HCT116 (cell line): ENCODE data around the gene C9orf43. TPM values are rescaled to one million over a fixed set of nuclear protein-coding genes. Genes with fewer than 3 reads are reported as not detected.
A peak's percentile ranks its signal among the peaks of the same experiment; 100 is the strongest.

Experiments used
- ATAC-seq: fragments of 200-7000 bp; cut with Tn5 transposase; 2 replicates; pipeline ENCODE4 v1.9.1; 2020; ENCODE audit warnings: mild to moderate bottlenecking, moderate library complexity
- BruUV-seq: library from RNA; stranded (reverse); fragments of 400-500 nt; replicated peaks from 2 replicates; lab custom pipeline; 2021; lab: Mats Ljungman, UMichigan
- CTCF ChIA-PET: fragments of 300-600 bp; sonication (Branson Sonifier 250); formaldehyde crosslinking; loops from one replicate; lab custom pipeline; 2021; ENCODE audit warnings: antibody characterized with exemption; lab: Charles Lee
- POLR2A ChIA-PET: fragments of 300-600, 350-600 bp; sonication (Branson Sonifier 250); formaldehyde crosslinking; loops from one replicate; lab custom pipeline; 2021; ENCODE audit warnings: antibody characterized with exemption; lab: Charles Lee
- RAD21 ChIA-PET, 2 experiments: fragments of 300-600 bp; sonication (Branson Sonifier 250); formaldehyde crosslinking; loops; one replicate each; lab custom pipeline; 2023; ENCODE audit warnings: low total read pairs in 2 of 2; ENCODE audit not compliant: uncharacterized antibody in 2 of 2, unreplicated experiment in 2 of 2, low non-redundant PET in 1 of 2; lab: Charles Lee
- DNase-seq: peaks from one replicate; pipeline ENCODE4 v3.0.0-alpha.2; 2010; ENCODE audit warnings: low read depth, low spot score
- H2AFZ ChIP-seq: fragments of 200-600 bp; shearing (Covaris generic), sonication (generic); 2 replicates; pipeline ENCODE4 v1.6.1; 2017; ENCODE audit warnings: low read depth, mixed run types, mixed read lengths, antibody characterized with exemption, low read length; ENCODE audit not compliant: poor library complexity, severe bottlenecking
- H3K27ac ChIP-seq: 2 replicates; pipeline ENCODE4 v1.5.1; 2012; ENCODE audit warnings: low read depth, low read length
- H3K27me3 ChIP-seq: fragments of 200-600 bp; sonication (generic); 2 replicates; pipeline ENCODE4 v1.6.1; 2016; ENCODE audit warnings: mixed run types, low read length, mixed read lengths; ENCODE audit not compliant: insufficient read depth
- H3K36me3 ChIP-seq, 2 experiments: fragments of 200-500 bp in 1 of 2; fragments of 200-600 bp in 1 of 2; sonication (Bioruptor generic) in 1 of 2; sonication (generic) in 1 of 2; 2 replicates each; pipeline versions ENCODE4 v1.5.1 to v1.6.1; 2014 to 2016; ENCODE audit warnings: low read length in 2 of 2, inconsistent platforms in 1 of 2, mixed read lengths in 1 of 2, mixed run types in 1 of 2; ENCODE audit not compliant: insufficient read depth in 2 of 2, control insufficient read depth in 1 of 2
- H3K4me1 ChIP-seq, 2 experiments: fragments of 200-600 bp in 1 of 2; sonication (generic) in 1 of 2; 2 replicates each; pipeline versions ENCODE4 v1.5.1 to v1.6.1; 2012 to 2017; ENCODE audit warnings: low read length in 2 of 2, inconsistent platforms in 1 of 2, mild to moderate bottlenecking in 1 of 2, mixed read lengths in 1 of 2, mixed run types in 1 of 2, moderate library complexity in 1 of 2; ENCODE audit not compliant: insufficient read depth in 2 of 2, control insufficient read depth in 1 of 2
- H3K4me2 ChIP-seq: fragments of 200-600 bp; sonication (generic); 2 replicates; pipeline ENCODE4 v1.6.1; 2017; ENCODE audit warnings: mixed run types, low read length, mixed read lengths
- H3K4me3 ChIP-seq, 2 experiments: fragments of 200-600 bp in 1 of 2; sonication (generic) in 1 of 2; replicated peaks in 1 of 2; 2 replicates each; pipeline ENCODE4 v1.5.1; 2011 to 2016; ENCODE audit warnings: low read length in 2 of 2, control low read depth in 1 of 2, low read depth in 1 of 2, mild to moderate bottlenecking in 1 of 2, mixed read lengths in 1 of 2, mixed run types in 1 of 2
- H3K79me2 ChIP-seq: fragments of 200-600 bp; sonication (generic); 2 replicates; pipeline ENCODE4 v1.6.1; 2017; ENCODE audit warnings: mild to moderate bottlenecking, mixed run types, low read length, moderate library complexity, mixed read lengths; ENCODE audit not compliant: insufficient read depth
- H3K9ac ChIP-seq: fragments of 200-600 bp; sonication (generic); 2 replicates; pipeline ENCODE4 v1.6.1; 2016; ENCODE audit warnings: low read length, mixed read lengths
- H3K9me2 ChIP-seq: fragments of 200-600 bp; sonication (generic), shearing (Covaris generic); 2 replicates; pipeline ENCODE4 v1.6.1; 2017; ENCODE audit warnings: mixed run types, mild to moderate bottlenecking, moderate library complexity; ENCODE audit not compliant: insufficient read depth
- H3K9me3 ChIP-seq, 2 experiments: fragments of 200-500 bp in 1 of 2; fragments of 200-600 bp in 1 of 2; sonication (Bioruptor generic) in 1 of 2; sonication (generic) in 1 of 2; 2 replicates each; pipeline ENCODE4 v1.6.1; 2014 to 2017; ENCODE audit warnings: low read length in 2 of 2, mixed read lengths in 2 of 2, inconsistent platforms in 1 of 2, low read depth in 1 of 2, mild to moderate bottlenecking in 1 of 2, mixed run types in 1 of 2, moderate library complexity in 1 of 2; ENCODE audit not compliant: control insufficient read depth in 1 of 2, insufficient read depth in 1 of 2
- H4K20me1 ChIP-seq: fragments of 200-600 bp; sonication (generic), shearing (Covaris generic); 2 replicates; pipeline ENCODE4 v1.6.1; 2017; ENCODE audit warnings: mixed run types, mild to moderate bottlenecking, moderate library complexity; ENCODE audit not compliant: insufficient read depth
- CEBPB ChIP-seq: IDR thresholded peaks from 2 replicates; pipeline ENCODE4 v1.6.1; 2012; ENCODE audit warnings: low read depth
- ELF1 ChIP-seq: IDR thresholded peaks from 2 replicates; pipeline ENCODE4 v1.6.1; 2012; ENCODE audit warnings: low read depth, borderline replicate concordance
- RAD21 ChIP-seq: IDR thresholded peaks from 2 replicates; pipeline ENCODE4 v1.6.1; 2012; ENCODE audit warnings: low read depth, mild to moderate bottlenecking
- TCF7L2 ChIP-seq: IDR thresholded peaks from 2 replicates; pipeline ENCODE4 v1.7.0; 2011; ENCODE audit warnings: borderline replicate concordance, inconsistent platforms; ENCODE audit not compliant: insufficient read depth, insufficient read length; ENCODE audit errors: extremely low read depth
- YY1 ChIP-seq: IDR thresholded peaks from 2 replicates; pipeline ENCODE4 v1.6.1; 2011; ENCODE audit warnings: low read length, low read depth, moderate library complexity, mild to moderate bottlenecking; ENCODE audit not compliant: insufficient replicate concordance; ENCODE audit errors: extremely low read depth
- ZFX ChIP-seq: fragments of 450-650 bp; IDR thresholded peaks from 2 replicates; pipeline ENCODE4 v1.6.1; 2017
- ZNF274 ChIP-seq: fragments of 200-500 bp; sonication (Bioruptor generic); IDR thresholded peaks from 2 replicates; pipeline ENCODE4 v1.6.1; 2014; ENCODE audit warnings: mild to moderate bottlenecking, low read depth, low read length, inconsistent platforms
- intact Hi-C: fragments of 100-400 bp; cut with micrococcal nuclease; formaldehyde crosslinking; loops from 2 replicates; pipeline ENCODE4 v1.10.0; 2022
- total RNA-seq: library from RNA; stranded (reverse); gene quantifications from one replicate; pipeline ENCODE4 v1.2.1, GENCODE V29; 2021; ENCODE audit not compliant: unreplicated experiment
- TF ChIP-seq, protein P1 (sequence below): IDR thresholded peaks from 2 replicates; pipeline ENCODE4 v1.6.1; 2012; ENCODE audit warnings: low read depth
- TF ChIP-seq, protein P2 (sequence below), 3 experiments: fragments of 200-600 bp in 1 of 3; sonication (generic) in 1 of 3; IDR thresholded peaks in 2 of 3; conservative IDR thresholded peaks in 1 of 3; 2 replicates each; pipeline ENCODE4 v1.5.1; 2012 to 2017; ENCODE audit warnings: low read depth in 2 of 3, low read length in 2 of 3, antibody characterized with exemption in 1 of 3, borderline replicate concordance in 1 of 3, control low read depth in 1 of 3, mild to moderate bottlenecking in 1 of 3, mixed read lengths in 1 of 3, mixed run types in 1 of 3, moderate library complexity in 1 of 3; ENCODE audit not compliant: insufficient read depth in 1 of 3
- TF ChIP-seq, protein P3 (sequence below): IDR thresholded peaks from 2 replicates; pipeline ENCODE4 v1.6.1; 2011; ENCODE audit warnings: mild to moderate bottlenecking, low read length, moderate library complexity; ENCODE audit not compliant: insufficient replicate concordance; ENCODE audit errors: extremely low read depth
- TF ChIP-seq, protein P4 (sequence below): IDR thresholded peaks from 2 replicates; pipeline ENCODE4 v1.6.1; 2012

C9orf43 gene
- total RNA-seq, 1 experiment from 2014 or later, result 0.71 TPM

DNA sequence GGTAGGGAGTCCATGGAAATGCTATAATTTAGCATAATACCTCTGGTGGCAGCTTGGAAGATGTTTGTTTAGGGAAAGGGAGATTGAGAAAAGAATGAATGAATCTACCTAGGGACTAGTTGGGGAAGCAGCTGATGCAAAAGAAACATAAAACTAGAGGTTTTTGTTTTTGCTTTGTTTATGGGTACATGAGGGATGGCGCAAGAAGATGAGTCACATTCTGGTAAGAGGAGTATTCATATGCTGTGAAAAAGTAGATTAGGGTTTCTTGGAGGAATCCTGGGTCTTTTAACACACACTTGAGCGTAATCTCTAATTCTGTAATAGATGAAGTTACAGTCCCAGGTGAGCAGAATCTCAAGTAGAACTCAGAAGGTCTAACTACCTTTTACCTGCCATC, 17.1 kb downstream of the C9orf43 start:
- Histone ChIP-seq H3K27me3 (no peaks in the 10 kb centered on the region; the same call in 1 of the 2 replicates), H3K27ac (no peak overlapping the region), H4K20me1 (no peaks in the 10 kb centered on the region), H3K4me2 (no peak overlapping the region), H3K4me3 (no peak overlapping the region), H3K9me2 (no peaks in the 10 kb centered on the region), H3K9ac (no peak overlapping the region), H3K9me3 (no peaks in the 10 kb centered on the region), H3K4me1 (no peaks in the 10 kb centered on the region), H3K36me3 (no peaks in the 10 kb centered on the region), H3K79me2 (no peaks in the 10 kb centered on the region), H2AFZ (no peak overlapping the region)
- ChIA-PET RAD21 (no interaction called here), CTCF (no interaction called here), POLR2A (no interaction called here)
- intact Hi-C loops, result no loop called here
- no peak for DNase-seq
- no peak for TF ChIP-seq ELF1
- peak; percentile 33; the same call in 1 of the 2 replicates for TF ChIP-seq CEBPB
- no TSS peak for BruUV-seq
- no peak for ATAC-seq

DNA sequence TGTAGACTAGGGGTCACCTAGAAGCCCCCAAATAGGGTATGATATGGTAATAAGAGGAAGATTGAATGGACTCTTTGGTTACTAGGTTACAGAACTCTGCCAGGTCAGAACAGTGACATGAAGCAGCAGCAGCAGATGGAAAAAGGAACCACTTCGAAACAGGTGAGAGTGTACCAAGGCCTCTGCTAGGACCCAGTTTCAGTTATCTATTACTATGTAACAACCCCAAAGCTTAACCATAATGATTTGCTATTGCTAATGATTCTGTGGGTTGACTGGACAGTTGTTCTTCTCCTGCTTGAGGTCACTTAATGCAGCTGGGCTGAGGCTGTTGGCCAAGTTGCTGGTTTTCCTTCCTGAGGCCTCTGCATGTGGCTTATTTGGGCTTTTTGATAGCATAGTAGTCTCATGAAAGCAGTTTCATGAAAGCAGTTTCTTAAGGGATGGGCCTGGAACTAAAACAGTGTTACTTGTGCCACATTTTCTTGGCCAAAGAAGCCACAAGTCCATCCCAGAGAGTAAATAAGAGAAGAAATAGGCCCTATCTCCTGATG, 17.6 kb downstream of the C9orf43 start:
- H3K4me1 ChIP-seq, result no peaks in the 10 kb centered on the region
- H3K27me3 ChIP-seq, result no peaks in the 10 kb centered on the region; the same call in 1 of the 2 replicates
- no TSS peak for BruUV-seq
- CTCF ChIA-PET, result no interaction called here
- H4K20me1 ChIP-seq, result no peaks in the 10 kb centered on the region
- no peak overlapping the region for H3K4me3 ChIP-seq
- no peaks in the 10 kb centered on the region for H3K9me3 ChIP-seq
- no peaks in the 10 kb centered on the region for H3K79me2 ChIP-seq
- H3K27ac ChIP-seq, result no peak overlapping the region
- no peak overlapping the region for H3K9ac ChIP-seq
- ATAC-seq, result no peak
- no peaks in the 10 kb centered on the region for H3K36me3 ChIP-seq
- POLR2A ChIA-PET, result no interaction called here
- H2AFZ ChIP-seq, result no peak overlapping the region
- no peaks in the 10 kb centered on the region for H3K9me2 ChIP-seq
- no peak overlapping the region for H3K4me2 ChIP-seq
- RAD21 ChIA-PET, result no interaction called here
- DNase-seq, result no peak
- intact Hi-C loops, result no loop called here
- TF ChIP-seq CEBPB, result no peak
- no peak for TF ChIP-seq ZNF274
- no peak for TF ChIP-seq RAD21
- no peak for TF ChIP-seq TCF7L2
- no peak for TF ChIP-seq YY1
- TF ChIP-seq, protein P1, sequence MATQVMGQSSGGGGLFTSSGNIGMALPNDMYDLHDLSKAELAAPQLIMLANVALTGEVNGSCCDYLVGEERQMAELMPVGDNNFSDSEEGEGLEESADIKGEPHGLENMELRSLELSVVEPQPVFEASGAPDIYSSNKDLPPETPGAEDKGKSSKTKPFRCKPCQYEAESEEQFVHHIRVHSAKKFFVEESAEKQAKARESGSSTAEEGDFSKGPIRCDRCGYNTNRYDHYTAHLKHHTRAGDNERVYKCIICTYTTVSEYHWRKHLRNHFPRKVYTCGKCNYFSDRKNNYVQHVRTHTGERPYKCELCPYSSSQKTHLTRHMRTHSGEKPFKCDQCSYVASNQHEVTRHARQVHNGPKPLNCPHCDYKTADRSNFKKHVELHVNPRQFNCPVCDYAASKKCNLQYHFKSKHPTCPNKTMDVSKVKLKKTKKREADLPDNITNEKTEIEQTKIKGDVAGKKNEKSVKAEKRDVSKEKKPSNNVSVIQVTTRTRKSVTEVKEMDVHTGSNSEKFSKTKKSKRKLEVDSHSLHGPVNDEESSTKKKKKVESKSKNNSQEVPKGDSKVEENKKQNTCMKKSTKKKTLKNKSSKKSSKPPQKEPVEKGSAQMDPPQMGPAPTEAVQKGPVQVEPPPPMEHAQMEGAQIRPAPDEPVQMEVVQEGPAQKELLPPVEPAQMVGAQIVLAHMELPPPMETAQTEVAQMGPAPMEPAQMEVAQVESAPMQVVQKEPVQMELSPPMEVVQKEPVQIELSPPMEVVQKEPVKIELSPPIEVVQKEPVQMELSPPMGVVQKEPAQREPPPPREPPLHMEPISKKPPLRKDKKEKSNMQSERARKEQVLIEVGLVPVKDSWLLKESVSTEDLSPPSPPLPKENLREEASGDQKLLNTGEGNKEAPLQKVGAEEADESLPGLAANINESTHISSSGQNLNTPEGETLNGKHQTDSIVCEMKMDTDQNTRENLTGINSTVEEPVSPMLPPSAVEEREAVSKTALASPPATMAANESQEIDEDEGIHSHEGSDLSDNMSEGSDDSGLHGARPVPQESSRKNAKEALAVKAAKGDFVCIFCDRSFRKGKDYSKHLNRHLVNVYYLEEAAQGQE, result no peak
- TF ChIP-seq, protein P2, sequence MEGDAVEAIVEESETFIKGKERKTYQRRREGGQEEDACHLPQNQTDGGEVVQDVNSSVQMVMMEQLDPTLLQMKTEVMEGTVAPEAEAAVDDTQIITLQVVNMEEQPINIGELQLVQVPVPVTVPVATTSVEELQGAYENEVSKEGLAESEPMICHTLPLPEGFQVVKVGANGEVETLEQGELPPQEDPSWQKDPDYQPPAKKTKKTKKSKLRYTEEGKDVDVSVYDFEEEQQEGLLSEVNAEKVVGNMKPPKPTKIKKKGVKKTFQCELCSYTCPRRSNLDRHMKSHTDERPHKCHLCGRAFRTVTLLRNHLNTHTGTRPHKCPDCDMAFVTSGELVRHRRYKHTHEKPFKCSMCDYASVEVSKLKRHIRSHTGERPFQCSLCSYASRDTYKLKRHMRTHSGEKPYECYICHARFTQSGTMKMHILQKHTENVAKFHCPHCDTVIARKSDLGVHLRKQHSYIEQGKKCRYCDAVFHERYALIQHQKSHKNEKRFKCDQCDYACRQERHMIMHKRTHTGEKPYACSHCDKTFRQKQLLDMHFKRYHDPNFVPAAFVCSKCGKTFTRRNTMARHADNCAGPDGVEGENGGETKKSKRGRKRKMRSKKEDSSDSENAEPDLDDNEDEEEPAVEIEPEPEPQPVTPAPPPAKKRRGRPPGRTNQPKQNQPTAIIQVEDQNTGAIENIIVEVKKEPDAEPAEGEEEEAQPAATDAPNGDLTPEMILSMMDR (IDR thresholded peaks at IDR 0.05 in 2 of 3, conservative IDR thresholded peaks at IDR 0.05 in 1 of 3; ENCODE audit: borderline replicate concordance in 1 of 3, insufficient read depth in 1 of 3, low read depth in 2 of 3, low read length in 2 of 3), result no peak
- TF ChIP-seq, protein P3, sequence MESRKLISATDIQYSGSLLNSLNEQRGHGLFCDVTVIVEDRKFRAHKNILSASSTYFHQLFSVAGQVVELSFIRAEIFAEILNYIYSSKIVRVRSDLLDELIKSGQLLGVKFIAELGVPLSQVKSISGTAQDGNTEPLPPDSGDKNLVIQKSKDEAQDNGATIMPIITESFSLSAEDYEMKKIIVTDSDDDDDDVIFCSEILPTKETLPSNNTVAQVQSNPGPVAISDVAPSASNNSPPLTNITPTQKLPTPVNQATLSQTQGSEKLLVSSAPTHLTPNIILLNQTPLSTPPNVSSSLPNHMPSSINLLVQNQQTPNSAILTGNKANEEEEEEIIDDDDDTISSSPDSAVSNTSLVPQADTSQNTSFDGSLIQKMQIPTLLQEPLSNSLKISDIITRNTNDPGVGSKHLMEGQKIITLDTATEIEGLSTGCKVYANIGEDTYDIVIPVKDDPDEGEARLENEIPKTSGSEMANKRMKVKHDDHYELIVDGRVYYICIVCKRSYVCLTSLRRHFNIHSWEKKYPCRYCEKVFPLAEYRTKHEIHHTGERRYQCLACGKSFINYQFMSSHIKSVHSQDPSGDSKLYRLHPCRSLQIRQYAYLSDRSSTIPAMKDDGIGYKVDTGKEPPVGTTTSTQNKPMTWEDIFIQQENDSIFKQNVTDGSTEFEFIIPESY, result no peak
- TF ChIP-seq, protein P4, sequence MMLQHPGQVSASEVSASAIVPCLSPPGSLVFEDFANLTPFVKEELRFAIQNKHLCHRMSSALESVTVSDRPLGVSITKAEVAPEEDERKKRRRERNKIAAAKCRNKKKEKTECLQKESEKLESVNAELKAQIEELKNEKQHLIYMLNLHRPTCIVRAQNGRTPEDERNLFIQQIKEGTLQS, result no peak
- no peak for TF ChIP-seq ZFX
